Ramos (cell line): ENCODE measurements around the gene KRTDAP.

ENCODE experiments used
- in situ Hi-C: fragments of 300-500 bp; cut with MboI; formaldehyde crosslinking; loops from one replicate; pipeline ENCODE4 v1.14.3; 2022; ENCODE audit warnings: low sequenced_read_pairs; ENCODE audit not compliant: unreplicated experiment

KRTDAP gene

GRCh38 chr19:35458192-35458591, 32.1 kb downstream of the KRTDAP start:
- in situ Hi-C loops = no loop called here

DNA sequence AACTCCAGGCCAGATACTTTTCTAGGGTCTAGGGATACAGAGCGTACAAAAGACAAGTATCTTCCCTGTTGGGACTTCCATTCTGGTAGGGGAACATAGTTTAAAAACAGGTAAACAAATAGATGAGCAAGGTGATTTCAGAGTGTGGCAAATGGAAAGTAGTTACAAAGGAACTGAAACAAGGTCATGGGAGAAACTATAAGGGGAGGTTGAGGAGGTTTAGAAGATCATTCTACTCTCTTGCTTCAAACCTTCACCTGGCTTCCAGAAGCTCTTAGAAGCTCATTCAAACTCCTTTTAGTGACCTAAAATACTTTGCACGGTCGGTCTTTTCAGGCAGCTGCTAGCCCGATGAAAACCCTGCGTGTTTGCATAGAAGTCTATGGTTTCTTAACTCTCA, 33.1 kb downstream of the KRTDAP start:
- in situ Hi-C loops = no loop called here

DNA sequence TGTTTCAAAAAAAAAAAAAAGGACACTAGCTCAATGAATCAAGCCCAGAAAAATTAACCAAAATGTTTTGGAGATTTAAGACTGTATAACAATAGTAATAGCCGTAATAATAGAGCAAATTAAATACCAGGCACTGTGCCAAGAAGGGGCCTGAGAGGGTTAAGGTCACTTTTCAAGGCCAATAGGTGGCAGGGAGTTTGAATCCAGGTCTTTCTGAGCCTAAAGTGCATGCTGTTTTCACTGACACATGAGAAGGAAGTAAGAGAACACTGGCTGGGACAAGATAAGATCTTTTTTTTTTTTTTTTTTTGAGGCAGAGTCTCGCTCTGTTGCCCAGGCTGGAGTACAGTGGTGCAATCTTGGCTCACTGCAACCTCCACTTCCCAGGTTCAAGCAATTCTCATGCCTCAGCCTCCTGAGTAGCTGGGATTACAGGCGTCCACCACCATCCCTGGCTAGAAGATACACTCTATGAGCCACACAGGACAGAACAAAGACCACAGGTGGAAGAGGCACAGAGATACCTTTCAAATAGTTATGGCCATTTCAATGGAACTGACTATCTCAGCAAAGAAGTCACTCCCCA, 34.6 kb downstream of the KRTDAP start:
- in situ Hi-C loops = no loop called here

GRCh38 chr19:35454663-35455062, 35.6 kb downstream of the KRTDAP start:
- in situ Hi-C loops = no loop called here

- in situ Hi-C loops = no loop called here
Measured at GRCh38 chr19:35451338-35452096, 38.7 kb downstream of the KRTDAP start.

GRCh38 chr19:35449359-35450043, 40.8 kb downstream of the KRTDAP start:
- in situ Hi-C loops = no loop called here

- in situ Hi-C loops = no loop called here
Measured at GRCh38 chr19:35447606-35448469, 42.4 kb downstream of the KRTDAP start, which contains the start of gene FFAR2. FFAR2 (plus strand) TSS chr19:35448257; CDS start chr19:35449715, 1,458 bp downstream.

- in situ Hi-C loops = no loop called here
Measured at GRCh38 chr19:35445826-35446593, 44.3 kb downstream of the KRTDAP start.

DNA sequence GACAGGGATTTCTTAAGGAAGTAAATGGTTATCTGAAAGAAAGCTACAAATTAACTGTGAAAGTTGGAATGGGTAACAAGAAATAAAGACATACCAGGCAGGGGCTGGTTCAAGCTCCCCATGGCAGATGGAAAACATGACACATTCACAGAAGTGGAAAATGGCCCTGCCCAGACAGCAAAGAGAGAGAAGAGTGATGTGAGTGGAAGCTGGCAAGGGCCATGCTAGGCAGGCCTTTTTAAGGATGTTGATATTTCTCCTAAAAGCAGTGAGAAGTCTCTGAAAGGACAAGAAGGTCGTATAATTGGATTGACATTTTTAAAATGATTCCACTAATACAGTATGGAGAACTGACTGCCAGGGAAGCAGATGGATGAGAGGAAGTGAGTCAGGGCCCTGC, 45.5 kb downstream of the KRTDAP start:
- in situ Hi-C loops = no loop called here

DNA sequence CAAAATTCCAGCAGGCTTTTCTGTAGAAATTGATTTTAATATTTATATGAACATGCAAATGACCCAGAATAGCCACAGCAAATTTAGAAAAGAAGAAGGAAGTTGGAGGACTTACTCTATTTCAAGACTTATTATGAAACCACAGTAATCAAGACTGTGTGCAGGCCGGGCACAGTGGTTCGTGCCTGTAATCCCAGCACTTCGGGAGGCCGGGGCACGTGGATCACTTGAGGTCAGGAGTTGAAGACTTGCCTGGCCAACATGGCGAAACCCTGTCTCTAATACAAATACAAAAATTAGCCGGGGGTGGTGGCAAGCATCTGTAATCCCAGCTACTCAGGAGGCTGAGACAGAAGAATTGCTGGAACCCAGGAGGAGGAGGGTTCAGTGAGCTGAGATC, 48.2 kb downstream of the KRTDAP start:
- in situ Hi-C loops = no loop called here

DNA sequence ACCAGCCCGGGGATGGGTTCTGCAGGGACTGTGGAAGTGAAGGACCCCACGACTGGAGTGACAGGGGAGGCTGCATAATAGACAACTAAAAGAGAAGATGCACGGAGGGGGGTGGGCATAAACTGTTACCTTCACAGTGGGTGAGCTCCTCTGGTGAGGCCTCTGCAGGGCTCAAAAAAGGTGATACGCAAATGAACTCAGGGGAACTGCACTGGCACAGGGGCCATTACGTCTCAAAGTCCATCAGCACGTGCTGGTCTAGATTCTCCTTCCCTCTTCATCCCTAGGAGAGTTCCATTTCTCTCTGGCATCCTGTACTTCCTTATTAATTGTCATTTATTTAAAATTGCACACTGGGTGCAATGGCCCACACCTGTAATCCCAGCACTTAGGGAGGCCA, 50.3 kb downstream of the KRTDAP start:
- in situ Hi-C loops = no loop called here

- in situ Hi-C loops = no loop called here
Measured at GRCh38 chr19:35438527-35438926, 51.7 kb downstream of the KRTDAP start.

- in situ Hi-C loops = no loop called here
Measured at GRCh38 chr19:35438096-35438495, 52.2 kb downstream of the KRTDAP start.

DNA sequence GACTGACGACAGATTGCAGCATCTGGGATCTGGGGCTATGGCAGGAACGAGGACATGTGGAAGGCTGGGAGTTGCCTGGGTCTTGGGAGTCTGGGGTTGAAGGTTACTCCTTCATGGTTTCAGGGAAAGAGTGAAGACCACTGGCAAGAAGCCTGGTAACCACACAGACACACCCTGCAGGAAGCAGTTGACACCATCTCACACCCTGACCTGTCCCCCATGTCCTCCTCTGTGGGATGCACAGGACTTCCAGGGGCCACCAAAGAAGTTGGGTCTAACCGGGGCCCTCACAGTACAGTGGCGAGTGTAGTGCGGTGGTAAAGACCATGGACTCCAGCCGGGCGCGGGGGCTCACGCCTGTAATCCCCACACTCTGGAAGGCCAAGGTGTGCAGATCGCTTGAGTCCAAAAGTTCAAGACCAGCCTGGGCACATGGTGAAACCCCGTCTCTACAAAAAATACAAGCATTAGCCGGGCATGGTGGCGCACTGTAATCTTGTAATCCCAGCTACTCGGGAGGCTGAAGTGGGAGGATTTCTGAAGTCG, 52.8 kb downstream of the KRTDAP start:
- in situ Hi-C loops = no loop called here
